ENCODE results near the gene TNFAIP8L3.

The TNFAIP8L3 gene

GRCh38 chr15:51093839-51094605 is 684 bp downstream of the TNFAIP8L3 start:
- no peak for TF ChIP-seq JUND (IDR thresholded peaks at IDR 0.05; ENCODE audit: low read depth)
- in situ Hi-C loops (cut with HindIII; ENCODE audit: low pct_unique_long_range_greater_than_20kb, low sequenced_read_pairs) = no loop called here
- DNase-seq (ENCODE audit: low read depth in 1 of 2, low spot score in 1 of 2) = peak in 1 of 2 experiments; percentile 39

GRCh38 chr15:51093488-51093838 is 1.2 kb downstream of the TNFAIP8L3 start:
- DNase-seq (ENCODE audit: low read depth in 1 of 2, low spot score in 1 of 2) = no peak
- in situ Hi-C loops (cut with HindIII; ENCODE audit: low pct_unique_long_range_greater_than_20kb, low sequenced_read_pairs) = no loop called here
- TF ChIP-seq JUND (IDR thresholded peaks at IDR 0.05; ENCODE audit: low read depth) = no peak

GRCh38 chr15:51092480-51093040 is 2.1 kb downstream of the TNFAIP8L3 start:
- no peak for DNase-seq (ENCODE audit: low read depth in 1 of 2, low spot score in 1 of 2)
- no peak for TF ChIP-seq JUND (IDR thresholded peaks at IDR 0.05; ENCODE audit: low read depth)
- in situ Hi-C loops (cut with HindIII; ENCODE audit: low pct_unique_long_range_greater_than_20kb, low sequenced_read_pairs) = no loop called here

DNA sequence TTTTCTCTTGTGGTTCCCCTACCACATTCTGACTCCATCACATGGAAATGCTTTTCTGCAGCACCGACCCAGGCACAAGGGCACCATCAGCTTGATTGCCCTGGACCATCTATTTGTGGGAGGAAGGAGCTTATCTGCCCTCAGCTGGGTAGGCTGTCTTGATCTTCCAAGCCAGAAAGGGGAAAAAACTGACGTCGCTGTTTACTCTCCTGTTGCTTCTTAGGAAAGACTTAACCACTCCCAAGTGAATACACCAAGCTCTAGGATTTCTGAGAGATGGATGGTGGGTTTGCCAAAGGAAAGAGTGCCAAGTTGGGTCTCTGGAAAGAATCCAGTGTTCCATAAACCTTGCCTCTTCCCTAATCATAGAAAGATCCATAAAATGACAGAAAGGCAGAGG is 4.0 kb downstream of the TNFAIP8L3 start:
- DNase-seq (ENCODE audit: low read depth in 1 of 2, low spot score in 1 of 2) = no peak
- no peak for TF ChIP-seq JUND (IDR thresholded peaks at IDR 0.05; ENCODE audit: low read depth)
- in situ Hi-C loops (cut with HindIII; ENCODE audit: low pct_unique_long_range_greater_than_20kb, low sequenced_read_pairs) = no loop called here

DNA sequence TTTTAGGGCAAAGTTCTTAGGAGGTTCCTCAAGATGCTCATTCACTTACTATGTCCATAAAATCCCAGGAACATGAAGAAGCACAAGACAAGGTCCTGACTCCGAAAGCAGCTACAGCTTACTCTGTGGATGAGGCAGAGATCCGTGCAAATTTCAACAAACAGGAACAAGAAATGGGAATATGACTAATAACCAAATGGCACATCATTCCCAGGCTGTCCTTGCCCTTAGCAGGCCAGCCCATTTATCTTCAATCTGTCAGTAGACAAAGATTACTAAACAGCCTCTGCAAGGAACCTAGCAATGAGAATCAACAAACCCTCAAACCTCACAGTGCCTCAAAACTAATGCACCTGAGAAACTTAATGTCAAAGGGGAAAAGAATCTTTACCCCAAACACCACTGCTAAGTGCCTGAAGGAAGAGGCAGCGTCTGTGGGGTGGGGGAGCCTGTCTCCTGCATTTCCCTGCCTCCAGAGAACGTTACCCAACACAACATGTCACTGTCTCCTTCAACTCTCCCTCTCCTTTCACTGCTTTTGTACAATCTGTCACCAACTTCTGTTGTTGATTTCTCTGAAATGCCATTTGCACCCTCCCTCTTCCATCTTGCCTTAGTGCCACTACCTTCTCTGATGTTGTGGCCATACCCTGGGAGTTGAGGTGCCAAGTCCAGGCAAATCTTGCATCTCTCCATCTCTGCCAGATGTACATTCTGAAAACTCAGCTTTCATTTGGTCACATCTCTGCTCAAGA is 4.8 kb downstream of the TNFAIP8L3 start:
- no peak for TF ChIP-seq JUND (IDR thresholded peaks at IDR 0.05; ENCODE audit: low read depth)

GRCh38 chr15:51089041-51089440 is 5.7 kb downstream of the TNFAIP8L3 start:
- DNase-seq (ENCODE audit: low read depth in 1 of 2, low spot score in 1 of 2) = no peak
- in situ Hi-C loops (cut with HindIII; ENCODE audit: low pct_unique_long_range_greater_than_20kb, low sequenced_read_pairs) = no loop called here
- no peak for TF ChIP-seq JUND (IDR thresholded peaks at IDR 0.05; ENCODE audit: low read depth)

More for the DNA sequence above, 4.8 kb downstream of the TNFAIP8L3 start:
- in situ Hi-C loops (cut with HindIII; ENCODE audit: low pct_unique_long_range_greater_than_20kb, low sequenced_read_pairs) = no loop called here
- no peak for DNase-seq (ENCODE audit: low read depth in 1 of 2, low spot score in 1 of 2)

DNA sequence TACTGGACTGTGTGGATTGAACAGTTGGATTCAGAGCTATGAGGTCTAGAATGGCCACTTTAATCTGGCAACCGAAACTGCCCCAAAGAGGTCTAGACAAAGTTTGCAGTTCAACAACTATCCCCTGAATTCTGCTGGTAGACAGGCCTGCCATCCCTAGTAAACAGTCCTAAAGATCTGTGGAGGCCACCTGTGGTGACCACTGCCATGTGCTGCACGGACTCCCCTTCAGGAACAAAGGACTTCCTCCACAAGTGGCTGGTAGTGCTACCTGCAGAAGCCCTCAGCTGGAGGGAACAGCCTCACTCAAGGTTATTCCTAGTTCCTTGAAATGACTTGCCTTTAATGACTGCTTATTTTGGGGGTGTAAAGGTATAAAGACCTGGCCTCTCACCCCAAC is 6.1 kb downstream of the TNFAIP8L3 start:
- no peak for DNase-seq (ENCODE audit: low read depth in 1 of 2, low spot score in 1 of 2)
- in situ Hi-C loops (cut with HindIII; ENCODE audit: low pct_unique_long_range_greater_than_20kb, low sequenced_read_pairs) = no loop called here
- no peak for TF ChIP-seq JUND (IDR thresholded peaks at IDR 0.05; ENCODE audit: low read depth)

DNA sequence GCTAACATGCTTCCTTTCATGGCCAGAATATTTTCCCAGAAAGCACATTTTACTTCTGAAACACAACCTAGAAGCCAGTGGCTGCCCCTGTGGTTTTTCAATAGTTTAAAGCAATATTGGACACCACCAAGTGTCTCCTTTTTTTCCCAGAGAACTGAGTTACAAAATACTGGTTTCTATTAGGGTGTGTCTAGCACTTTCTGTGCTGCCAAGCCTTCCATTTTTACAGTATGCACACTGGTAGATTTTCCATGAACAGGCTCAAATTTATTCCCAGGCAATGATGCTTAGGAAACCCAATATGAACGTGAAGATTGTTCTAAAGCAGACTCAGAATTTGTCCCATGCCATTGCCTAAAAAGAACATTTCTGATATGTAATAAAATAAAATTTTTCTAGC is 7.2 kb downstream of the TNFAIP8L3 start:
- DNase-seq (ENCODE audit: low read depth in 1 of 2, low spot score in 1 of 2) = no peak
- in situ Hi-C loops (cut with HindIII; ENCODE audit: low pct_unique_long_range_greater_than_20kb, low sequenced_read_pairs) = no loop called here
- no peak for TF ChIP-seq JUND (IDR thresholded peaks at IDR 0.05; ENCODE audit: low read depth)

- in situ Hi-C loops (cut with HindIII; ENCODE audit: low pct_unique_long_range_greater_than_20kb, low sequenced_read_pairs) = no loop called here
- DNase-seq (ENCODE audit: low read depth in 1 of 2, low spot score in 1 of 2) = no peak
- no peak for TF ChIP-seq JUND (IDR thresholded peaks at IDR 0.05; ENCODE audit: low read depth)
Observed at GRCh38 chr15:51086409-51086808, 8.3 kb downstream of the TNFAIP8L3 start.

DNA sequence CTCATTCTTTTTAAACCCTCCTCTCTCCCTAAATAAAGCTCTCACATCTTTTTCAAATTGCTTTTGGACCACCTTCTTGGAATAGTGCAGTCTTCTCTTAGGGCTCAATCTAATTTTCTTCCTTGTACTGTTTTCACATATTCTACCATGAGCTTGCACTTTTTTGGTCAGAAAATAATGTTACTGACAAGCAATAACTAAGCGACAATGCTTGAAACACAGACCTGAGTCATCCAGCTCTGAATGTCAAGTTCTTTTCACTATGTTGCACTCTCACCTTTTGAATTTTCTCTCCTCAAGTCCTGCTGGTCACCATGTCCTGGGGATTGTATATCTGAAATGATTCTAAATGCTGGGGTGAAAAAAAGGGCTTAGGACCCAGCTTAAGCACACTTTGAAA is 8.9 kb downstream of the TNFAIP8L3 start:
- in situ Hi-C loops (cut with HindIII; ENCODE audit: low pct_unique_long_range_greater_than_20kb, low sequenced_read_pairs) = no loop called here
- DNase-seq (ENCODE audit: low read depth in 1 of 2, low spot score in 1 of 2) = no peak
- no peak for TF ChIP-seq JUND (IDR thresholded peaks at IDR 0.05; ENCODE audit: low read depth)

DNA sequence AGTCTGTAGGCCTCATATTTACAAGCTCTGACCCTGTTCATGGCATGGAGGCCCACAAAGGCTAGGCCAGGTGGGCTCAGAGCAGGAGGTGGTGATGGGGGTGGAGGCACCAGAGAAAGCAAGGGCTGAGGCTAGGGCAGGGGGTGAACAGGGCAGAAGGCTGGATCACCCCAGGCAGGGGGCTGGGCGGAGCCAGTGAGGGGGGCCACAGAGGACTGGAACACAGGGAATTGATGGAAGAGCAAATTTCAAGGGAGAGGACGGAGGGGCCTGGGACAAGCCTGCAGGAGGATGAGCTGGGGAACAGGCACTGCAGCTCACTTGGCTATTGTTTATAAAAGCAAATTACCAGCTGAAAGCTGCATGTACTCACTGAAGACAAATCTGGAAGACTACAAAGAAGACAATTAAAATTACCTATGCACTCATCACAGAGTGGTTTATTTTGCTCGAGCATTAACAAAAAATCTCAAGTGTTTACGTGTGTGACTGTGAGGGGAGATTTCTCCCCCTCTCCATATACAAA is 11.0 kb downstream of the TNFAIP8L3 start:
- TF ChIP-seq JUND (IDR thresholded peaks at IDR 0.05; ENCODE audit: low read depth) = no peak
- DNase-seq (ENCODE audit: low read depth in 1 of 2, low spot score in 1 of 2) = no peak
- in situ Hi-C loops (cut with HindIII; ENCODE audit: low pct_unique_long_range_greater_than_20kb, low sequenced_read_pairs) = no loop called here

DNA sequence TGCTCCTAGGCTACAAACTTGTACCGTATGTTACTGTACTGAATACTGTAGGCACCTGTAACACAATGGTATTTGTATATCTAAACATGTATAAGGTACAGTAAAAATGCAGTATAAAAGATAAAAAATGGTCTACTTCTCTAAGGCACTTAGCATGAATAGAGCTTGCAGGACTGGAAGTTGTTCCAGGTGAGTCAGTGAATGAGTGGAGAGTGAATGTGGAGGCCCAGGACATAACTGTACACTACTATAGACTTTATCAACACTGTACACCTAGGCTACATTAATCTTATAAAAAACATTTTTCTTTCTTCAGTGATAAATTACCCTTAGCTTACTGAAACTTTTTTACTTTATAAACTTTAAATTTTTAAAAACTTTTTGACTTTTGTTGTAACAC is 12.5 kb downstream of the TNFAIP8L3 start:
- no peak for DNase-seq (ENCODE audit: low read depth in 1 of 2, low spot score in 1 of 2)
- no peak for TF ChIP-seq JUND (IDR thresholded peaks at IDR 0.05; ENCODE audit: low read depth)

GRCh38 chr15:51080286-51080685 is 14.4 kb downstream of the TNFAIP8L3 start:
- no peak for DNase-seq (ENCODE audit: low read depth in 1 of 2, low spot score in 1 of 2)
- no peak for TF ChIP-seq JUND (IDR thresholded peaks at IDR 0.05; ENCODE audit: low read depth)
- in situ Hi-C loops (cut with HindIII; ENCODE audit: low pct_unique_long_range_greater_than_20kb, low sequenced_read_pairs) = no loop called here

More for the DNA sequence above, 12.5 kb downstream of the TNFAIP8L3 start:
- in situ Hi-C loops (cut with HindIII; ENCODE audit: low pct_unique_long_range_greater_than_20kb, low sequenced_read_pairs) = no loop called here
